Fibroblast of skin of abdomen (primary cell): ENCODE results near the gene TPCN1.

ENCODE experiments used
- DNase-seq: peaks from one replicate; pipeline ENCODE4 v3.0.0-alpha.2; 2013

TPCN1 gene

DNA sequence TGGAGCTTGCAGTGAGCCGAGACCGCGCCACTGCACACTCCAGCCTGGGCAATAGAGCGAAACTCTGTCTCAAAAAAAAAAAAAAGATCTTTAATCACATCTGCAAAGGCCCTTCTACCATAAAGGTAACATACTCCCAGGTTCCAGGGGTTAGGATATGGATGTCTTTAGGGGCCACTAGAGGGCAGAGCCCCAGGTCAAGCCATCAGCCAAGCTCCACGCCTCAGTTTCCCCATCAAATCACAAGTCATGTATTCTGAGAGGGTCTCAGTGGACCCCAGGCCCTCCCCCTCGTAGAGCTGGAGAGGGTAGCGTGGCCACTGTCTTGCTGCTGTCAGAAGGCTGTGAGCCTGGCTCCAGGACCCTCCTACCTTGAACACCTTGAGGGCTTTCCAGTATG lies 94.9 kb downstream of the TPCN1 start:
- DNase-seq, result no peak

DNA sequence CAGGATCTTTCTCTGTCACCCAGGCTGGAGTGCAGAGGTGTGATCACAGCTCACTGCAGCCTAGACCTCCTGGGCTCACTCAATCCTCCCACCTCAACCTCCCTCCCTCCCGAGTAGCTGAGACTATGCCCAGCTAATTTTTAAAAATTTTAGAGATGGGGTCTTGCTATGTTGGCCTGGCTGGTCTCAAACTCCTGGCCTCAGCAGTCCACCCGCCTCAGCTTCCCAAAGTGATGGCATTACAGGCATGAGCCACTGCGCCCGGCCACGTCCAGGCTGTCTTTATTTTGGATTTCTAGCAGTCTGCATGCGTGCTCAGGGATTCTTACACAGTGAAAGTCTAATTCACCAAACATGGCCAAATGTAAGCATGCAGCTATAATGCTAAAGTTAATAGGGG lies 95.9 kb downstream of the TPCN1 start:
- DNase-seq, result no peak

DNA sequence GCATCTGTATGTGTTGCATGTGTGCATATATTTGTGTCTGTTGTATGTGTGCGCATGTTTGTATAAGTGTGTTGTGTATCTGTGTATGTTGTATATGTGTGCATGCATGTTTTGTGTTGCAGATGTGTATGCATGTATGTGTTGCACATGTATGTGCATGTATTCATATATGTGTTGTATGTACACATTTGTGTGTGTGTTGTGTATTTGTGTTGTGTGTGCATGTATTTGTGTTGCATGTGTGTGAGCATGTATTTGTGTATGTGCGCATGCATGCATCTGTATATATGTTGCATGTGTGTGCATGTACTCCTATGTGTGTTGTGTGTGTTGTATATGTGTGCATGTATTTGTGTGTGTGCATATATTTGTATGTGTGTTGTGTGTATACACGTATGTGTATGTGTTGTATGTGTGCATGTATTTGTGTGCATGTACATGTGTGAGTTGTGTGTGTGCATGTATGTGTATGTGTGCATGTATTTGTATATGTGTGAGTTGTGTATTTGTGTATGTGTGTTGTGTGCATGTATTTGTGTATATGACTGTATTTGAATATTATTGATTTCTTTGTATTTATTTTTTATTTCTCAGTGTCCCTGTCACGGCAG lies 96.9 kb downstream of the TPCN1 start:
- DNase-seq, result no peak

DNA sequence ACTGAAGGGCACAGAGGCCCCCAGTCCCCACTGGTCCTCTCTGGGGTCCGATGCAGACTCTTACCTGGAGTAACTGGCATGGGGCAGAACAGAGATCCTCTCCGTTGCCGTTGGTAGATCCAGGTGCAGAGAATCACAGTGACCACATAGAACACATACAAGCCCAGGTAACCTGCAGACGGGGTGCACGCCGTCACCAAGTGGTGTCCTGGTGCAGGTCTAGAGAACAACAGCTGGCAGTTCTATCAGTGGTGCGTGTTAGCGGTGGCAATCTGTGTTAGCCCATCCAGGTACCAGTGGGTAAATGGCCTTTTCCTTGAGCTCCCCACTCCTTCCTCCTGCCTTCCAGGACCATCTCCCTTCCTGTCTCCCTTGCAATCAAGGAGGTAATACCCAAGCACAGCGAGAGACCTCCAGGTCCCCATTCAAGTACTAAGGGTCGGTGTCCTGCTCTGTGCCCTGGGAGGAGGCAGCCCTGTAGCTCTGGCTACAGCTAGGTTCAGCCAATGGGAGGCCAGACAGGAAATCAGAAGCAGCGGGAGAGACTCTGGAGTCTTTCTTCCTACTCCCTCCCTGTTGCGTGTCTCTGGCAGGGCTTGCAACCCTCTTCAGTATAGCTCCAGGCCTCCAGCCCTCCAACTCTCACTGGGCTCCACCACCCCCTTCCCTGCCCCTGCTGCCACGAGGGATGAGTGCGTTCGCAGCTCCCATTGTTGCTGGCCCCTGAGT lies 97.8 kb downstream of the TPCN1 start:
- no peak for DNase-seq

DNA sequence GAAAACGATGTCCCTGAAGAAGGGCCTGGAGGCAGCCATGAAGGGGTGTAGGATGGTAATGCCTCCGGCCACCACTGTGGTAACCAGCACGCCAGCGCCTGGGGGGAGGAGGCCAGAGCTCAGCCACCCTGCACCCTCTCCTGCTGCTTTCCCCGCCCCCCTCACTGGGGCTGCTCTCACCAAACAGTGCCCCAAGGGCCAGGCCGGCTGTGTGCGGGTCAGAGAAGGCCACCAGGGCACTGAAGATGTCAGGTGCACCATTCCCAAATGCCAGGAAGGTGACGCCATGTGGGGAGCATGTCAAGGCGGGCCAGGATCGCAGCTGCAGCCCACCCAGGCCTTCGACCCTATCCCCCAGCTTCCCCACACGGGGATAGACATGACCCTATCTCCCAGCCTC lies 99.1 kb downstream of the TPCN1 start:
- no peak for DNase-seq

DNA sequence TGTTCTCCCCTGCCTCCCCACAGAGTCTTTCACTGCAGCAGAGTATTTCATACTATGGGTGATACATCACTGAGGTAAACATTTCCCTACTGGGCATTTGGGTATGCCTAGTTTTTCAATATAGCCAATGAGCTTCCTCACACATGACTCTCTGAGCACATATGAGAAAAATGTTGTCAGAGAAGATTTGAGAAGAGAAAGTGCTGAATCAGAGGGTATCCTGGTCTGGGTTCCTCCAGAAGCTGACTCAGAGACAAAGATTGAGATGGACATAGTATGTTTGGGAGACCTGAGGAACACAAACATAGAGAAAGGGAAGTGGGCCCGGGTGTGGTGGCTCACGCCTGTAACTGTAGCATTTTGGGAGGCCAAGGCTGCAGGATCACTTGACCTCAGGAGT lies 101.1 kb downstream of the TPCN1 start:
- DNase-seq, result peak; percentile 70

DNA sequence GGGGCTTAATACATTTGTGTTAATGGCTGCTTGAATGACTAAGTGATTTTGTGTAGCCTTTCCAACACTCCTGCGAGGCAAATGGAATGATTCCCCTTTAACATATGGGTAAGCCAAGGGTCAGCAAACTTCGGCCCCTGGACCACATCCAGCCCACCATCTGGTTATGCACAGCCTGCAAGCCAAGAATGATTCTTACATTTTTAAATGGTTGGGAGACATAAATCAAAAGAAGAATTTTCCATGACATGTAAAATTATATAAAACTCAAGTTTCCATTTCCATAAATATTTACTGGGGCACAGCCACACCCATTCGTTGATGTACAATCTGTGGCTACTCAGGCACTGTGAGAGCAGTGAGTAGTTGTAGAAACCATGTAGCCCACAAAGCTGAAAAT lies 104.7 kb downstream of the TPCN1 start:
- DNase-seq, result peak; percentile 71

DNA sequence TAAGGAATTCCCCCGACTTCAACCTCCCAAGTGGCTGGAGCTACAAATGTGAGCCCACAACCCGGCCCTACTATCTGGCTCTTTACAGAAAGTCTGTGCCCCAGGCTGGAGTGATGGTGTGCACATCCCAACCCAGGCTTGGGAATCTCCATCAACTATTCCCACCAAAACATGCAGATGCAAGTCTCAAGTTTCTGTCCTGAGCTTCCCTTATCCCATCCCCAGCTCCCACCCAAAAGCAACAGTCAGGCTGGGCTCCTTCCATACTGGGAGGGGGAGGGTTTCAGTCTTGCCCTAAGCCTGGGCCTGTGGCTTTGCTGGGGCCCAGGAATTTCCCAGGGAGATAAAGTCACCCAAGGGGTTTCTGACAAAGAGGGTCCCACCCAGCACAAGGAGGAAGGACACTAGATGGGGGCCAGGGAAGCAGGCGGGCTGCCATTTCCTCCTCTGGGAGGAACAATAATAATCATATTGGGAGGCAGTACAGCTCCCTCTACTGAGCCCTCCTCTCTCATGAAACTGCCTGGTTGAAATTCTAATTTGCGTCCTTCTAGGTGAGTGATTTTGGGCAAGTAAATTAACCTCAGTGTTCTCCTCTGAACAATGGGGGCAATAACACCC lies 105.6 kb downstream of the TPCN1 start:
- no peak for DNase-seq

DNA sequence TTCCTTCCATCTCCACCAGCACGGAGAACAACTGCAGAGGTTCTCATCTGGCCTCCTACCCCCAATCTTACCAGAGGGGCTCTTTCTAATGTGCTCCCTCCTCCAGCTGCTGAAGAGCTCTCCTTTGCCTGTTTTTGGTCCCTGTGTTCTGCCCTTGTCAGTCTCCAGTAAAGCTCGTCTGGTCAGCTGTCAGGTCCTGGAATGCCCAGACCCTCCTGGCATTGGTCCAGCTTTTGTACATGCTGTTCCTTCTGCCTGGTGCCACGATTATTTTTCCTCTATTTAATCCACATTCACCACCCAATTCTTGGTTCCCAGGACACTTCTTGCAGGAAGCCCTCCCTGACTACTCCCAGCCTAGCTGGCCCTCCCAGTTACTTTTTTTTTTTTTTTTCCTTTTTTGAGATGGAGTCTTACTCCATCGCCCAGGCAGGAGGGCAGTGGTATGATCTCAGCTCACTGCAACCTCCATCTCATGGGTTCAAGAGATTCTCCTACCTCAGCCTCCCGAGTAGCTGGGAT lies 107.2 kb downstream of the TPCN1 start:
- no peak for DNase-seq

DNA sequence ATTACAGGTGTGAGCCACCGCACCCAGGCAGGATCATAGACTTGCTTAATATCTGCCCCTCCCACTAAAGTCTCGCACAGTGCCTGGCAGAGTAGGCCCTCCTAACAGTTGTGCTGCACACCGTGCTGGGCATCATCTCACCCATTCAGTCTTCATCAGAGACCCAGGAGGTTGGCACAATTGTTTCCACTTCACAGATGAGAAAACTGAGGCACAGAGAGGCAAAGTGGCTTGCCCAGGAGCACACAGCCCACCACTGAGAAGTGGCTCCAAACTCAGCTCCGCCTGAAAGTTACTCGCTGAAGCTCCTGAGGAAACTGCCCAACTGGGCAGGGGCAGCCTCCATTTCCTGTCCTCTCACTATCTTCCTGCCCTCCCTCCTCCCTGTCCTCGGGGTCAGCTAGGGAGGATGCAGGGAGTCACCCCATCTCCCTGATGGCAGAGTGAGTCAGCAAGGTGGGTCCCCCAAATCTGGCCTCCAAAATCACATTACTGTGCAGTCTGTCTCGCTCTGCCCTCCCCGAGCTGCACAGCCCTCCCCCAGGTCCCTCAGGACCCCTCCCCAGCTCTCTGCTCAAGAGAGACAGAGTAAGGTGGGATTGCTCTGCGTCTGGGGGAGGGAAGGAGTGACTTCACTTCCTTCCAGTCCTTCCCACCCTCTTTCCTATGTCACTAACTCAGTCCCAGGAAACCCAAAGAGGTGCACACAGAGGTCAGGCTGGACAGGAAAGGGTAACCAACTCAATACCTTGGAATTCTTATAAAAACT lies 107.9 kb downstream of the TPCN1 start:
- DNase-seq, result no peak

DNA sequence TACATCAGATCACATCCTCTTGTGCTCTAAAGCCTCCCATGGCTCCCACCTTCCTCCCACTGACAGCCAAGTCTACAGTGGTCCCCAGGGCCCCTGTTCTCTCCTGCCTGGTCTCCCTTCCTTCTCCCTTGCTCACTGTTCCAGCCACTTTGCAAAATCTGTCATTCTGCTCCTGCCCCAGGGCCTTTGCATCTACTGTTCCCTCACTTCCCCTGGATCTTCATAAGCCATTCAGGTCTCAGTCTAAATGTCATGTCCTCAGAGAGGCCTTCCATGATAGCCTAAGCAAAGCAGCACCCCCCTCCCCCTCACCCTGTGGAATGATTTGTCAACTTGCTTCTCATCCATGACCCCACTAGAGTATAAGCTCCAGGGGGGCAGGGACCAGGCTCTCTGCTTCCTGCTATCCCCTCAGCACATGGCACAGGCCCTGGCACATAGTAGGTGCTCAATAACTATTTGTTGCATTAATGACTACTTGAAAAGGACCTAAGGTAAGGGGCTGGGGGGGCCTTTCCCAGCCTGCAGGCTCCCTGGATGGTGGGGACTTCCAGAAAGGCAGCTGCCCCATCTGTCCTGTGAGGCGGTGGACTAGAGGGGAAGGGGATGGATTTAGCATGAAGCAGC lies 108.6 kb downstream of the TPCN1 start:
- DNase-seq, result no peak

DNA sequence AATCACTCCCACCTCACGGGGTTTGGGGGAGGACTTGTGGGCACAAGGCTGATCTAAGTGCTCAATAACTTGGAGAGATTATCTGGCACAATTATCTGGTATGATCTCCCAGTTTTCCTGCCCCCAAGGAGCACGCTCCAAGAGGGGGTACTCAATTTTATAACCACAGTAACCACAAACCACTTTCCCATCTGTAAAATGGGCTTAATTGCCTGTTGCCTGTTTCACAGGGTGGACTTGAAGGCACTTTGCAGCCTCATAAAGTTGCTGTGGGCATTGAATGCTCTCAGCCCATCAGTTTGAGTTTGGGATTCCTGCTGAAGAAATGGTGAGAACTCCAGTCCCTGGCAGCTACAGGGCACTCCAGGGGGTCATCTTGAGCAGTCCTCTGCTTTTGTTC lies 109.2 kb downstream of the TPCN1 start:
- DNase-seq, result no peak

DNA sequence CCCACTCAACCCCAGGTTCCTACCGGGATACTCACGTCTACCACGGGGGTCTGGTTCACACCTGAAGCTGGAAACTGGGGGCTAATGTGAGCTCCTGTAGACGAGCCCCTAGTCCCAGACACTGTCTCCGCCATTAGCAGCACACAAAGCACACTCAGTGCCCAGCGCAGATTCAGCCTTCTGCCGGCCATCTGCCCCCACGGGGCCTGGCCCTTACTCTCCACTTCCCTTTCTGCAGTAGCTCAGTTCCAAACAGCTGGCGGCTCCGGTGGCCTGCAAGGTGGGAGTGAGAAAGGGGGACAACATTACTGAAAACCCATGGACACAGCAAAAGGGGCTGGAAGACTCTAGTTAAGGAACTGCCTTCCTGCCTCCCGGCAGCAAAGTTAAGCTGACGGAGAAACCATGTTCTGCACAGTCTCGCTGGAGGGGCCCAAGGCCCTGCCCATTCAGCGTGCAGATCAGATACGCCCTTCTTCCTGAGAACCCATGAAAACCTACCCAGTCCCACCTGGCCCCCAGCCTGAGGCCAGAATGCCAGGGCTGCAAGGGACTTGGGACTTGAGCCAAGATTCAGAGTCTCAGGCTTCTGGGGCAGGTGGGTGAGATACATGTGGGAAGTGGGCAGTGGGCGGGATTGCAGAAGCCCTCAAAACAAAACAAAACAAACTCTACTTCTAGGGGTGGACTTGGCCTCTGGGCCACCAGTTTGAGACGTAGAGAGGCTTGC lies 111.6 kb downstream of the TPCN1 start:
- no peak for DNase-seq

DNA sequence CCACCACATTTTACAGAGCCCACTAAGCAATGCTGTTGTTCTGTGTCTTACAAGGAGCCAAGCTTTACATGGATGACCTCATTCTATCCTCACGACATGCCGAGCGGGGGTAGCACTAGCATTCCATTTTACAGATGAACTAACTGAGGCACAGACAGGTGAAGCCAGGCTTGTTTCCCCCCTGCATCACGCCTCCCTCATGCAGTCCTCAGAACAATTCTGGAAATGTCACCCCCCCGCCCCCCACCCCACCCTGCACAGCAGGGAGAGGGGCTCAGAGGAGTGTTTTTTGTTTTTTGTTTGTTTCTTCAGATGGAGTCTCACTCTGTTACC lies 112.1 kb downstream of the TPCN1 start:
- DNase-seq, result no peak

DNA sequence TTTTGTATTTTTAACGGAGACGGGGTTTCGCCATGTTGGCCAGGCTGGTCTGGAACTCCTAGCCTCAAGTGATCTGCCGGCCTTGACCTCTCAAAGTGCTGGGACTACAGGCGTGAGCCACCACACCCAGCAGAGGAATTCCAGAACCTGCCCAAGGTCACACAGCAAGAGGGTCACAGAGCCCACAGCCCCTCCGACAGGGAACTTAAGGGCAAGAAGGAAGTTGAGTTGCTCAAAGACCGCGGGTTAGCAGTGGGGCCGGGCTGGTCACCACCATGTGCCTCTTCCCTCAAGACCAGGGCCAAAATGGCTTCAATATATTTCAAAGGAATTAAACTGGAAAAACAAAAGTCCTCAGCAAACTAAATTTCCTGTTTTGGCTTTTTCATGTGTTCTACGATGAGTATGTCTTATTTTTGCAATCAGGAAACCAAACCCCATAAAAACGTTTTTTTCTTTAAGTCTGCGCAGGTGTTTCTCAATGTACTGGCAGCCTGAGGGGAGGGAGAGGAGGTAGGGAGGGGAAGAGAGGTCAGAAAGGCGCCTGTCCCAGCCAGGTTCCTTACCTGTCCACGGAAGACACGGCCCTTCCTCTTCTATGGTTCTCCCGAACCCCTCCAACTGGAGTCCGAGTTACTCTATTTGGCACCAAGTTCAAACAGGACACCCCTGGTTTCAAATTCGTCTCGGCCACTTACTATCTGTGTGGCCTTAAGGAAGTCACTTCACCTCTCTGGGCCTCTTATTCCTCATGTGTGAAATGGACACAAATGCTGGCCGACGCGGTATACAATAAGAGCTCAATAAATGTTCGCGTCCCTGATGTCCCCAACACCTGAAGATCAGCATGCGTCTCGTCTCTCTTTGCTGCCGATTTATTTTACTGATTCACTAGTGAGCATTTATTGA lies 112.9 kb downstream of the TPCN1 start:
- DNase-seq, result no peak

DNA sequence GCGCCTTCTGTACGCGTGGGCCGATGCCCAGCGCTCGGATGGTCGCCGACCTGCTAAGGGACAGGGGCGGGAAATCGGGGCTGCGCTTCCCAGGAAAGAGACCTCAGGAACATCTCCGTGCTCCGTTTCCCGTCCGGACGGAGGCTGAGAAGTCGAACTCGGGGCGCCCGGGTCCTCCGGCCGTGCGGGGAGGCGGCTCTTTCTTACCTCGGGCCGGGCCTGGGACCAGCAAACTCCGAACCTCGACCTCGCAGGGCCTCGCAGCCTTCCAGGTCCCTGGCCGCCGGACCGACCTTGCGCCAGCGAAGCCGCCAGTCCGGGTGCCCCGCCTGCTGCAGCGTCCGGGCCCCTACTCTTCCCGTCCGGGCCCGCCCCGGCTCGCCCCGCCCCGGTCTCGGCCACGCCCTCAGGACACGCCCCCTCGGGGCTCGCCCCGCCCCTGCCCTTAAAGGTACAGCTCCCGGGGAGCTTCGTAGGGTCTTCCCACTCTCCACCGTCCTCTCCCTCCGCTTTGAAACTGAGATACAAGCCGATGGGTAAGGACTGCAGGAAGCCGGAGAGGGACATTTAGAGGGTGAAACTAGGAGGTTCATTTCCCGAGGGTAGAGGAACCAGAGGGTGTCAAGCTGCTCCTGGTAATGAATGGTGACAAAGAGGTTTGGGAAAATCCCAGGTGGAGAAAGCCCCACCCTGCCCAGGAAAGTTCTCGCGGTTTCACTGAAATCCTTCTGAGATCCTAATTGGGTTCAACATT lies 113.7 kb downstream of the TPCN1 start, which contains the start of gene SLC8B1:
TSS of gene SLC8B1 (minus strand) at position 324 of the 754 bp plus-strand sequence. CDS start 2,231 bp downstream, outside the sequence.
- DNase-seq, result peak; percentile 72

DNA sequence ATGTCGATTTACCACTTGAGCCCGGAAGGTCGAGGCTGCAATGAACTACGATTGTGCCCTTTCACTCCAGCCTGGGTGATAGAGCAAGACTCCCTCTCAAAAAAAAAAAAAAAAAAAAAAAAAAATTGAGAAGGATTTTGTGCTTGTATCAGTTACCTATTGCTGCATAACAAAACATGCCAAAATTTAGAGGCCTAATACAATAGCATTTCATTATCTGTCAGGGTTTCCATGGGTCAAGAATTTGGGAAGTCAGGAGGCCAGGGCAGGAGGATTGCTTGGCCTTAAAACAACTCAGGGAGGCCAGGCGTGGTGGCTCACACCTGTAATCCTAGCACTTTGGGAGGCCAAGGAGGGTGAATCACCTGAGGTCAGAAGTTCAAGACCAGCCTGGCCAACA lies 118.3 kb downstream of the TPCN1 start:
- DNase-seq, result no peak

DNA sequence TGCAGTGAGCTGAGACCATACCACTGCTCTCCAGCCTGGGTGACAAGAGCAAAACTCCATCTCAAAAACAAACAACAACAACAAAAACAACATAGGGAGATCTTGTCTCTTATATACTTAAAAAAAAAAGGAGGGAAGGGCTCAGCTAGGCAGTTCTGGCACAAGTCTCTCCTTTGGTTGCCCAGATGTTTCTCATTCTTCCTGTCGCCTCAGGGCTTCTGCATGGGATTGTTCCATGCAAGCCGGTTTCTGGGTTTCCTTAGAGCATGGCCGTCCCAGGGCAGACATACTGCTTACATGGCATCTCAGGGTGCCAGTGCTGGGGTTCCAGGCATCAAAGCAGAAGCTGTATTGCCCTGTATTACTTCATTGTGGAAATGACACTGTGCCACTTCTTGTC lies 118.8 kb downstream of the TPCN1 start:
- no peak for DNase-seq

DNA sequence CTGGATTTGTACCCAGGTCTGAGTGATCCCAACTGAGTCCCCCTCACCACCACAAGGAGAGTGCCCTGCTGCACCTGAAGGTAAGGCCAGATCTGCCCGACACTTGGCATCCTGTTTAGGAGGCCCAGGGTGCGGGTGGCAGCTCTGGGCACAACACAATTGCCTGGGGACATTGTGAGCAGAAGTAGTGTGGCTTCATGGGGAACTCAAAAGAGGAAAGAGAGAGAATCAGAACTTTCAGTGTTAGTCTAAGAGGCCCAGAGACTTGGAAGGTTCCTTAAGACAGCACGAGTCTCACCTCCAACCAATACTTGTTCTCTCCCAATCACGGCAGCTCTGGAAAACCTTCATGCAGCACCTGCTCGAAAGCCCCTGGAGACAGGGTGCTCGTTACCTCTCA lies 120.3 kb downstream of the TPCN1 start:
- DNase-seq, result no peak

DNA sequence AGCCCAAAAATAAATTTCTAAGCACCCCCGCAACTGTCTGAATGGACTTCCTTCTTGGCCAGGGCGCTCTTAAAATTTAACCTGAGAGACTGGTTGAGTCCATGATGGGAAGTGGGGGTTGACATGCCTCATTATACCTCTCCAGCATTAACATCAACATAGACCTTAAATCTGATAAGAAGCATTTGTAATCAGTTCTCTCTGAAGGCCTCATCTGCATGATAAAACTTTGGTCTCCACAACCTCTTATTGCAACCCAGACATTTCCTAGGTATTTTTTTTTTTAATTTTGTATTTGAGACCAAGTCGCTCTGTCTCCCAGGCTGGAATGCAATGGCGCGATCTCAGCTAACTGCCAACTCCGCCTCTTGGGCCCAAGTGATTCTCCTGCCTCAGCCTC lies 124.1 kb downstream of the TPCN1 start:
- no peak for DNase-seq
